NCI-H128 (cell line): ENCODE data around the gene ATP6AP1.

Experiments
- DNase-seq: peaks from one replicate; lab custom pipeline; 2025; ENCODE audit not compliant: unreplicated experiment; lab: John Stamatoyannopoulos, UW

The ATP6AP1 gene

DNA sequence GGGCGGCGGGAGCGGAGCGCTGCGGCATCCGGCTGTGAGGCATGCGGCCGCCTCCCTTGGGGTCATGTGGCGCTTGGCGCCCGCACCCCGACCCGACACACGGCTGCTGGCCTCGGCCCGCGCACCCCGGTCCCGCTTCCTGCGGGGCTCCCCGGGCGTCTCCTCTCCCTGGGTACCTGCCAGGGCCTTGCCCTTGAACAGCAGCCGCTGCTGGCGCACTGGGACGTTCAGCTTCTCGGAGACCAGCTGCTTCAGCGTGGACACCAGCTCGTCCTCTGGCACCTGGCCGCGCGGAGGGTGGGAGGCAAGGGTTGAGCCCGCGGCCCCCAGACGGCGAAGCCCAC lies 57.5 kb downstream of the ATP6AP1 start:
- DNase-seq, result no peak
